MM.1S (cell line): ENCODE data around the gene LINGO4.

Experiments used
- CTCF ChIP-seq: fragments of 300-600 bp; sonication (generic); IDR thresholded peaks from 2 replicates; pipeline ENCODE4 v1.5.1; 2016; ENCODE audit warnings: antibody characterized with exemption, low read length, mixed read lengths
- EZH2 ChIP-seq: fragments of 300-600 bp; sonication (generic); optimal IDR thresholded peaks from 2 replicates; pipeline ENCODE3; 2017; ENCODE audit warnings: low read depth, mild to moderate bottlenecking, antibody characterized with exemption, low read length, mixed read lengths
- EZH2phosphoT487 ChIP-seq: fragments of 300-600 bp; sonication (generic); IDR thresholded peaks from 2 replicates; pipeline ENCODE4 v1.6.1; 2018; ENCODE audit warnings: antibody characterized with exemption, low read length

DNA sequence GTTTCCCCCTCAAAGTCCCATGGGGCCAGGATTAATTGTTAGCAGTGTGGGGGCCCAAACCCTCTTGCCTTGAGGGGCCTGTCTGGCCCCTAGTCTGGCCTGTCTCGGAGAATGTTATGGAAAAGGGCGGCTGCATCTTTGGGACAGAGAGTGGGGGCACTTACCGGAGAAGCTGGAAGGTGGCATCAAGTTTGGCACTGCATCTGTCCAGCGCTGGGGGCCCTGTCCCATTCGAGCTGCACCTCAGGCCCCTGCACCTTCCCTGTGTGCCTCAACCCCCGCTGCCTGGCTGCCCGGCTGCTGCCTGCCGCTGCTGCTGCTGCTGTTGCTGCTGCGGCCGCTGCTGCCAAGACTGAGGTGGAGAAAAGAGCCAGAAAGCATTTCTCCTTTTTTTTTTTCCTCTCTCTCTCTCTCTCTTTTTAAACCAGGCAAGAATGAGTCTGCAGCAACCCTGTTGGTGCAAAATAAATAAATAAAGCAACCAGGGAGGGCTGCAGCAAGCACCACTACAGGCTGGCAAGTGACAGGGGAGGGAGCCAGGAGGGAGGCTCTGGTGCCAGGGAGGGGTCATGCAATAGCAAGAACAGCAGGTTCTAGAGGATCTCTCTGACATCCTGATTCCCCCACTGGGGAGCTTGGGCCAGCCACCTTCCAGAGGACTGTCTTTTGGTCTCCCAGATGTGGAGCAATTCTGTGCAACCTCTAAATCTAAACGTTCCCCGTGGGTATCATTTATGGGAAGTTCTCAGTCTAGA, at the start of gene LINGO4:
- no peak for TF ChIP-seq CTCF
- TF ChIP-seq EZH2 = no peak
- TF ChIP-seq EZH2phosphoT487 = no peak
